PC-9 (cell line): ENCODE results near the gene MXRA8. TPM values are rescaled to one million over a fixed set of nuclear protein-coding genes. Genes with fewer than 3 reads are reported as not detected.

Experiments
- BruUV-seq: library from RNA; stranded (reverse); fragments of 400-500 nt; replicated peaks from 2 replicates; lab custom pipeline; 2021; lab: Mats Ljungman, UMichigan
- CTCF ChIA-PET: fragments of 300-600 bp; sonication (Branson Sonifier 250); formaldehyde crosslinking; loops from one replicate; lab custom pipeline; 2022; ENCODE audit warnings: antibody characterized with exemption; lab: Charles Lee
- POLR2A ChIA-PET: fragments of 300-600 bp; sonication (Branson Sonifier 250); formaldehyde crosslinking; loops from one replicate; lab custom pipeline; 2022; ENCODE audit warnings: antibody characterized with exemption; ENCODE audit not compliant: unreplicated experiment; lab: Charles Lee
- DNase-seq, 2 experiments: peaks; one replicate each; pipeline versions ENCODE4 v3.0.0 to v3.0.0-alpha.2; 2015 to 2022; ENCODE audit warnings: mixed read lengths in 1 of 2
- H2AFZ ChIP-seq: fragments of 200-600 bp; sonication (generic); 2 replicates; pipeline ENCODE4 v1.8.1; 2017; ENCODE audit warnings: antibody characterized with exemption
- H3F3A ChIP-seq: fragments of 200-600 bp; sonication (generic); 2 replicates; pipeline ENCODE4 v1.8.1; 2017; ENCODE audit warnings: antibody characterized with exemption, mild to moderate bottlenecking, low read depth; ENCODE audit not compliant: insufficient read depth
- H3K27ac ChIP-seq: fragments of 200-600 bp; sonication (generic); 2 replicates; pipeline ENCODE4 v1.6.1; 2016; ENCODE audit warnings: mixed run types
- H3K27me3 ChIP-seq: fragments of 200-600 bp; sonication (generic); 2 replicates; pipeline ENCODE4 v1.6.1; 2016; ENCODE audit warnings: low read depth, mixed run types; ENCODE audit not compliant: insufficient read depth
- H3K36me3 ChIP-seq: fragments of 200-600 bp; sonication (generic); 2 replicates; pipeline ENCODE4 v1.6.1; 2016; ENCODE audit warnings: low read depth, mixed run types
- H3K4me1 ChIP-seq: fragments of 200-600 bp; sonication (generic); replicated peaks from 2 replicates; pipeline ENCODE4 v1.6.1; 2016; ENCODE audit warnings: mixed run types; ENCODE audit not compliant: insufficient read depth
- H3K4me2 ChIP-seq: fragments of 200-600 bp; sonication (generic); 2 replicates; pipeline ENCODE4 v1.6.1; 2017; ENCODE audit warnings: mixed run types
- H3K4me3 ChIP-seq: fragments of 200-600 bp; sonication (generic); 2 replicates; pipeline ENCODE4 v1.6.1; 2016; ENCODE audit warnings: mixed run types
- H3K79me2 ChIP-seq: fragments of 200-600 bp; sonication (generic); 2 replicates; pipeline ENCODE4 v1.6.1; 2017; ENCODE audit warnings: low read depth, mixed run types
- H3K9me2 ChIP-seq: fragments of 200-600 bp; sonication (generic); 2 replicates; pipeline ENCODE4 v1.8.1; 2017; ENCODE audit warnings: mild to moderate bottlenecking; ENCODE audit not compliant: insufficient read depth
- H3K9me3 ChIP-seq: fragments of 200-600 bp; sonication (generic); 2 replicates; pipeline ENCODE4 v1.8.1; 2016; ENCODE audit warnings: low read depth; ENCODE audit not compliant: insufficient read depth
- H4K20me1 ChIP-seq: fragments of 200-600 bp; sonication (generic); 2 replicates; pipeline ENCODE4 v1.8.1; 2017; ENCODE audit not compliant: insufficient read depth
- CTCF ChIP-seq: fragments of 200-600 bp; sonication (generic); conservative IDR thresholded peaks from 2 replicates; pipeline ENCODE4 v1.6.1; 2017; ENCODE audit warnings: mixed run types, antibody characterized with exemption, mild to moderate bottlenecking, moderate library complexity
- EZH2 ChIP-seq: fragments of 200-600 bp; sonication (generic); IDR thresholded peaks from 2 replicates; pipeline ENCODE4 v1.8.0; 2017; ENCODE audit warnings: antibody characterized with exemption, low read depth
- intact Hi-C: fragments of 100-400 bp; cut with micrococcal nuclease; formaldehyde crosslinking; loops from one replicate; pipeline ENCODE4 v1.10.0; 2022; ENCODE audit not compliant: unreplicated experiment
- total RNA-seq: library from RNA; stranded (reverse); gene quantifications from 2 replicates; pipeline ENCODE4 v1.2.3, GENCODE V29; 2021

The MXRA8 gene
- total RNA-seq, 1 experiment from 2014 or later = 0.55 TPM

- Histone ChIP-seq H3K36me3 (no peaks in the 10 kb centered on the region), H3K9me2 (no peaks in the 10 kb centered on the region), H3K4me3 (peak overlapping the region; percentile 76), H2AFZ (no peak overlapping the region), H3K79me2 (peaks cover 21% of the 10 kb centered on the region; the same call in 1 of the 2 replicates), H3K4me2 (peak overlapping the region; percentile 98), H3K4me1 (peaks cover 36% of the 10 kb centered on the region), H3F3A (peaks cover 30% of the 10 kb centered on the region; the same call in 1 of the 2 replicates), H3K9me3 (no peaks in the 10 kb centered on the region), H3K27ac (no peak overlapping the region), H3K27me3 (no peaks in the 10 kb centered on the region), H4K20me1 (peaks cover 24% of the 10 kb centered on the region)
- intact Hi-C loops = loop anchor here (10.0 kb wide), 2 partner anchors 198 to 302 kb away; partner anchors contain the start of gene HES4
- POLR2A ChIA-PET = no interaction called here
- no peak for TF ChIP-seq CTCF
- TF ChIP-seq EZH2 = no peak
- DNase-seq = no peak
- TSS peak; percentile 14 for BruUV-seq
- CTCF ChIA-PET = interaction anchor here (0.6 kb wide), 1 partner anchor 114 kb away, joined by 4 read pairs; the partner anchor contains the start of gene ANKRD65
These were observed 51.6 kb downstream of the MXRA8 start for GRCh38 chr1:1306661-1307260.

- Histone ChIP-seq H3K9me2 (no peaks in the 10 kb centered on the region), H2AFZ (no peak overlapping the region), H3K4me2 (peak overlapping the region; percentile 98), H3K27ac (no peak overlapping the region), H3F3A (peaks cover 24% of the 10 kb centered on the region; the same call in 1 of the 2 replicates), H3K79me2 (peaks cover 21% of the 10 kb centered on the region; the same call in 1 of the 2 replicates), H3K9me3 (no peaks in the 10 kb centered on the region), H3K4me3 (no peak overlapping the region), H4K20me1 (peaks cover 18% of the 10 kb centered on the region; the same call in 1 of the 2 replicates), H3K36me3 (no peaks in the 10 kb centered on the region), H3K4me1 (peaks cover 36% of the 10 kb centered on the region), H3K27me3 (no peaks in the 10 kb centered on the region)
- no TSS peak for BruUV-seq
- ChIA-PET CTCF (no interaction called here), POLR2A (no interaction called here)
- TF ChIP-seq CTCF = no peak
- TF ChIP-seq EZH2 = no peak
- intact Hi-C loops = loop anchor here (10.0 kb wide), 2 partner anchors 199 to 301 kb away; partner anchors contain the start of gene HES4
- no peak for DNase-seq
These were observed 52.2 kb downstream of the MXRA8 start for GRCh38 chr1:1306070-1306660.

- Histone ChIP-seq H3K4me2 (peak overlapping the region; percentile 98), H3K27me3 (no peaks in the 10 kb centered on the region), H3K4me3 (no peak overlapping the region), H3K4me1 (peaks cover 36% of the 10 kb centered on the region), H3K27ac (0 out of 2 replicates have a peak overlapping the region, but pooled peaks have one; percentile 8), H2AFZ (no peak overlapping the region), H4K20me1 (0 out of 2 replicates have a peak, but pooled peaks cover 11% of the 10 kb centered on the region), H3F3A (peaks cover 18% of the 10 kb centered on the region; the same call in 1 of the 2 replicates), H3K79me2 (peaks cover 21% of the 10 kb centered on the region; the same call in 1 of the 2 replicates), H3K9me3 (no peaks in the 10 kb centered on the region), H3K9me2 (no peaks in the 10 kb centered on the region), H3K36me3 (no peaks in the 10 kb centered on the region)
- intact Hi-C loops = loop anchor here (10.0 kb wide), 2 partner anchors 199 to 301 kb away; partner anchors contain the start of gene HES4
- DNase-seq = peak; percentile 56 to 88
- BruUV-seq = no TSS peak
- TF ChIP-seq CTCF (0 out of 2 replicates have a peak, but pooled peaks have one; percentile 3), EZH2 (no peak)
- ChIA-PET CTCF (no interaction called here), POLR2A (interaction anchor here (0.5 to 0.7 kb wide), 3 partner anchors 15 to 391 kb away, joined by 3 to 5 read pairs (median 3); no protein-coding TSS in a partner anchor)
These were observed 52.9 kb downstream of the MXRA8 start for GRCh38 chr1:1305300-1306069.
